HG03439 (cell line): Measurements from ENCODE around the gene MBD2.
"Not testable (repeated sequence)": the region's sequence is repeated elsewhere in the genome, so short reads cannot be mapped to it uniquely, and the experiment has no call there.

ENCODE experiments used
- ATAC-seq: cut with Tn5 transposase; IDR thresholded peaks from one replicate; pipeline ENCODE4 v1.9.1; 2021; ENCODE audit warnings: mild to moderate bottlenecking, moderate library complexity; ENCODE audit not compliant: unreplicated experiment

MBD2 gene

GRCh38 chr18:54238173-54238936 is 13.9 kb upstream of the MBD2 start:
- ATAC-seq, result no peak

GRCh38 chr18:54235871-54236270 is 11.4 kb upstream of the MBD2 start:
- no peak for ATAC-seq

GRCh38 chr18:54233747-54234146 is 9.3 kb upstream of the MBD2 start:
- no peak for ATAC-seq

- ATAC-seq, result no peak
Measured at GRCh38 chr18:54233228-54233625, 8.8 kb upstream of the MBD2 start.

- ATAC-seq, result no peak
Measured at GRCh38 chr18:54232485-54233227, 8.2 kb upstream of the MBD2 start.

GRCh38 chr18:54229421-54230059 is 5.1 kb upstream of the MBD2 start:
- ATAC-seq, result no peak

GRCh38 chr18:54228364-54228763 is 3.9 kb upstream of the MBD2 start:
- ATAC-seq, result no peak

- peak; percentile 12 for ATAC-seq
Measured at GRCh38 chr18:54223568-54224241, 764 bp downstream of the MBD2 start.

- ATAC-seq, result peak; percentile 34
Measured at GRCh38 chr18:54222922-54223567, 1.4 kb downstream of the MBD2 start.

GRCh38 chr18:54220406-54220805 is 4.1 kb downstream of the MBD2 start:
- no peak for ATAC-seq

- not testable (repeated sequence) for ATAC-seq
Measured at GRCh38 chr18:54218803-54219202, 5.7 kb downstream of the MBD2 start.

GRCh38 chr18:54218299-54218698 is 6.2 kb downstream of the MBD2 start:
- no peak for ATAC-seq

GRCh38 chr18:54217624-54218023 is 6.8 kb downstream of the MBD2 start:
- no peak for ATAC-seq

- no peak for ATAC-seq
Measured at GRCh38 chr18:54215069-54215468, 9.4 kb downstream of the MBD2 start.

GRCh38 chr18:54210463-54210862 is 14.0 kb downstream of the MBD2 start:
- peak; percentile 33 for ATAC-seq

- ATAC-seq, result peak; percentile 79
Measured at GRCh38 chr18:54209471-54210180, 14.8 kb downstream of the MBD2 start.

- ATAC-seq, result no peak
Measured at GRCh38 chr18:54206447-54206846, 18.0 kb downstream of the MBD2 start.

GRCh38 chr18:54205959-54206358 is 18.5 kb downstream of the MBD2 start:
- ATAC-seq, result no peak

GRCh38 chr18:54205448-54205847 is 19.0 kb downstream of the MBD2 start:
- ATAC-seq, result not testable (repeated sequence)

GRCh38 chr18:54204883-54205282 is 19.6 kb downstream of the MBD2 start:
- no peak for ATAC-seq
